ENCODE measurements around the gene ATXN3L. TPM values are rescaled to one million over a fixed set of nuclear protein-coding genes. Genes with fewer than 3 reads are reported as not detected.

The ATXN3L gene
- total RNA-seq, 1 experiment from 2014 or later = not detected

- H3K79me2 ChIP-seq (ENCODE audit: insufficient read depth, low read length) = no peaks in the 10 kb centered on the region
- no peaks in the 10 kb centered on the region for H3K9me3 ChIP-seq (ENCODE audit: control insufficient read depth in 1 of 2, insufficient read depth in 1 of 2, low read depth in 1 of 2, low read length in 2 of 2)
- H3K4me3 ChIP-seq (replicated peaks in 1 of 2; ENCODE audit: low read depth in 1 of 2, low read length in 2 of 2) = no peak overlapping the region
- H3K9ac ChIP-seq (ENCODE audit: low read length) = no peak overlapping the region
- no peaks in the 10 kb centered on the region for H3K9me2 ChIP-seq (ENCODE audit: insufficient read depth)
- no peaks in the 10 kb centered on the region for H4K20me1 ChIP-seq (ENCODE audit: insufficient read depth)
- DNase-seq (ENCODE audit: low read depth, low spot score) (no peak), ATAC-seq (no peak)
- ChIA-PET POLR2A (no interaction called here), CTCF (no interaction called here), RAD21 (ENCODE audit: low non-redundant PET in 1 of 2, low total read pairs in 2 of 2, uncharacterized antibody in 2 of 2, unreplicated experiment in 2 of 2) (no interaction called here)
- no peaks in the 10 kb centered on the region for H3K36me3 ChIP-seq (ENCODE audit: control insufficient read depth in 1 of 2, insufficient read depth in 2 of 2, low read length in 2 of 2)
- H3K27ac ChIP-seq (ENCODE audit: low read depth, low read length) = no peak overlapping the region
- no peak overlapping the region for H3K4me2 ChIP-seq (ENCODE audit: low read length)
- no peak overlapping the region for H2AFZ ChIP-seq (ENCODE audit: low read depth, low read length, poor library complexity, severe bottlenecking)
- TF ChIP-seq ZNF274 (IDR thresholded peaks at IDR 0.05; ENCODE audit: low read depth, low read length) (no peak), SP1 (IDR thresholded peaks at IDR 0.05; ENCODE audit: low read depth) (no peak), JUND (IDR thresholded peaks at IDR 0.05) (no peak), RAD21 (IDR thresholded peaks at IDR 0.05; ENCODE audit: low read depth) (no peak), ZFX (IDR thresholded peaks at IDR 0.05) (no peak), MAX (IDR thresholded peaks at IDR 0.05) (no peak), TCF7L2 (IDR thresholded peaks at IDR 0.05; ENCODE audit: borderline replicate concordance, extremely low read depth, insufficient read depth, insufficient read length) (no peak), CEBPB (IDR thresholded peaks at IDR 0.05; ENCODE audit: low read depth) (no peak), CBX3 (IDR thresholded peaks at IDR 0.05; ENCODE audit: low read depth) (no peak), POLR2A (IDR thresholded peaks at IDR 0.05; ENCODE audit: borderline replicate concordance, extremely low read depth, insufficient read depth, insufficient read length) (no peak), SRF (IDR thresholded peaks at IDR 0.05; ENCODE audit: low read depth) (no peak), EZH2phosphoT487 (IDR thresholded peaks at IDR 0.05; ENCODE audit: borderline replicate concordance) (no peak), EGR1 (IDR thresholded peaks at IDR 0.05; ENCODE audit: low read depth) (no peak), EZH2 (IDR thresholded peaks at IDR 0.05) (no peak), YY1 (IDR thresholded peaks at IDR 0.05; ENCODE audit: extremely low read depth, insufficient replicate concordance, low read depth, low read length) (no peak), POLR2AphosphoS5 (IDR thresholded peaks at IDR 0.05; ENCODE audit: low read depth, low read length) (no peak)
- H3K27me3 ChIP-seq (ENCODE audit: insufficient read depth, low read length) = no peaks in the 10 kb centered on the region
- no TSS peak for BruUV-seq (replicated peaks)
- no peaks in the 10 kb centered on the region for H3K4me1 ChIP-seq (ENCODE audit: control insufficient read depth in 1 of 2, insufficient read depth in 2 of 2, low read length in 2 of 2)
- intact Hi-C loops (cut with micrococcal nuclease) = no loop called here
Observed at GRCh38 chrX:13270360-13270759, 49.5 kb downstream of the ATXN3L start.
